Measurements from ENCODE around the gene KRTAP10-9. TPM values are rescaled to one million over a fixed set of nuclear protein-coding genes. Genes with fewer than 3 reads are reported as not detected.

KRTAP10-9 gene, protein sequence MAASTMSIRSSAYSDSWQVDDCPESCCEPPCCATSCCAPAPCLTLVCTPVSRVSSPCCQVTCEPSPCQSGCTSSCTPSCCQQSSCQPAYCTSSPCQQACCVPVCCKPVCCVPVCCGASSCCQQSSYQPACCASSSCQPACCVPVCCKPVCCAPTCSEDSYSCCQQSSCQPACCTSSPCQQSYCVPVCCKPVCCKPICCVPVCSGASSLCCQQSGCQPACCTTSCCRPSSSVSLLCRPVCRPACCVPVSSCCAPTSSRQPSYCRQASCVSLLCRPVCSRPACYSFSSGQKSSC
- total RNA-seq, result not detected in 2 replicates

DNA sequence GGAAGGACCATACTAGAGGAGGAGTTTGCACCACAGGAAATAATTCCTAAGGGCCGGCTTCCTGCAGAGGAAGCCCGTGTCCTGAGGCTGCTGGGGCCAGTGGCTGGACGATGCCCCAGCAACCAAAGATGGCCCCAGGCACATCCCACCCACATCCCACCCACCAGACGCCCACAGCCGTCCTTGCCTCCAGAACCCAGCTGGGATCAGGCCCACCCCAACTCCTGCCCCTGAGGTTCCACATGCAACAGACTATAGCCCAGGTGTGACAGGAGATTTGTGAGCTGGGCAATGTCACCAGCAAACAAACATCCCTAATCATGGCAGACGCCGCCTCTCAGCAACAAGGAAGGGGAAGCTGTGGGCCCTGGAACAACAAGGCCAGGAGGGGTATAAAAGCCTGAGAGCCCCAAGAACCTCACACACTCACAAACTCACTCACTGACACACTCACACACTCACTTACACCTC is at the start of gene KRTAP10-9:
Gene KRTAP10-9, plus strand, starts transcription at position 421 of the 471 bp plus-strand sequence. CDS start 79 bp downstream, outside the sequence.

DNA sequence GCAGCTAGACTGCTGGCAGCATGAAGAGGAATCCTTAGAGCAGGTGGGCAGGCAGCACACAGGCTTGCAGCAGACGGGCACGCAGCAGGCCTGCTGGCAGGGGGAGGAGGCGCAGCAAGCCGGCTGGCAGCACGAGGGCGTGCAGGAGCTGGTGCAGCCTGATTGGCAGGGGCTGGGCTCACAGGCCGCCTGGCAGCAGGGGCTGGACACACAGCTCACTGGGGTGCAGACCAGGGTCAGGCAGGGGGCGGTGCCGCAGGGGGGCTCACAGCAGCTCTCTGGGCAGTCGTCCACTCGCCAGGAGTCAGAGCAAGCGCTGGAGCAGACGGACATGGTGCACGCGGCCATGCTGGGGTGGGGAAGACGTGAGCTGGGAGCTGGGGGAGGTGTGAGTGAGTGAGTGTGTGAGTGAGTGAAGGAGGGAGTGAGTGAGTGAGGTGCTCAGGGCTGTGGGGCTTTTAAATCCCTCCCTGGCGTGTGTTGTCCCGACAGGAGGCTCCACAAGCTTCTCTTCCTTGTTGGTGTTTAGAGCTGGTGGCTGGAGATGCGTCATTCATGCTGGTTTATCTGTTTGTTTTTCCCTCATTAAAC is 46.6 kb upstream of the KRTAP10-9 start, which contains the start of gene KRTAP10-5:
Gene KRTAP10-5, minus strand, starts transcription at position 374 of the 591 bp plus-strand sequence. Its CDS starts 26 bp downstream, at position 348.

DNA sequence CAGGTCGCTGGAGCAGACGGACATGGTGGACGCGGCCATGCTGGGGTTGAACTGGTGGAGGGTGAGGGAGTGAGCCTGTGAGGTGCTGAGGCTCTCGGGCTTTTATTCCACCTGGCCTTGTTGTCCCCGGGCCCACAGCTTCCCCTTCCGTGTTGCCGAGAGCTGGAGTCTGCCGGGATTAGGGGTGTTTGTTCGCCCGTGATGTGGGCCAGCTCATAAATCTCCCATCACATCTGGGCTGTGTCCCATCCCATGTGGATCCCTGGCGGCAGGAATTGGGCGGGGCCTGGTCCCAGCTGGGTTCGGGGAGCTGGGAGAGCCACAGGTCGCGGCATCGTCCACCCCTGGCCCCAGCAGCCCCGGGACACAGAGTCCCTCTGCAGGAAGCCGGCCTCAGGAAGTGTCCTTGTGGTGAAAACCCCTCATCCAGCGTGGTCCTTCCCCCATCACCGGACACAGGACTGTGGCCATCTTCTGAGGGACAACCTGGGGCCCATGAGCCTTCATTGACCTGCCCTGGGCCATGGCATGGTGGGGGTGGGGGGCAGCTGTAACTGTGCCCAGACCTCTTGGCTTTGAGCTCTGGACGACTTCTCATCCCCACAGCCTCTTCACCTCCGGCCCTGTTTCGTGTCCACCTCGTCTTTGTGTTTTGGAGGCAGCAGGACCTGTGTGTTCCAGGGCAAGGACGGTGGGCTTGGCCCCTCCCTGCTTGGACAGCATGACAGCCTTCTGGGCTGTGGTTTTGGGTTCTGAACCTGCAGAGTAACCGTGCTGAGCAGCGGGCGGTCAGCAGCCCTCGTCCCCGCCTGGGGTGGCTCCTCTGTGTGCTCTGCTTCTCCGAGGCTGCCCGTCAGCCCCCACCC is 34.2 kb upstream of the KRTAP10-9 start, which contains the start of gene KRTAP10-6:
Gene KRTAP10-6, minus strand, starts transcription at position 60 of the 866 bp plus-strand sequence. Its CDS starts 21 bp downstream, at position 39.

DNA sequence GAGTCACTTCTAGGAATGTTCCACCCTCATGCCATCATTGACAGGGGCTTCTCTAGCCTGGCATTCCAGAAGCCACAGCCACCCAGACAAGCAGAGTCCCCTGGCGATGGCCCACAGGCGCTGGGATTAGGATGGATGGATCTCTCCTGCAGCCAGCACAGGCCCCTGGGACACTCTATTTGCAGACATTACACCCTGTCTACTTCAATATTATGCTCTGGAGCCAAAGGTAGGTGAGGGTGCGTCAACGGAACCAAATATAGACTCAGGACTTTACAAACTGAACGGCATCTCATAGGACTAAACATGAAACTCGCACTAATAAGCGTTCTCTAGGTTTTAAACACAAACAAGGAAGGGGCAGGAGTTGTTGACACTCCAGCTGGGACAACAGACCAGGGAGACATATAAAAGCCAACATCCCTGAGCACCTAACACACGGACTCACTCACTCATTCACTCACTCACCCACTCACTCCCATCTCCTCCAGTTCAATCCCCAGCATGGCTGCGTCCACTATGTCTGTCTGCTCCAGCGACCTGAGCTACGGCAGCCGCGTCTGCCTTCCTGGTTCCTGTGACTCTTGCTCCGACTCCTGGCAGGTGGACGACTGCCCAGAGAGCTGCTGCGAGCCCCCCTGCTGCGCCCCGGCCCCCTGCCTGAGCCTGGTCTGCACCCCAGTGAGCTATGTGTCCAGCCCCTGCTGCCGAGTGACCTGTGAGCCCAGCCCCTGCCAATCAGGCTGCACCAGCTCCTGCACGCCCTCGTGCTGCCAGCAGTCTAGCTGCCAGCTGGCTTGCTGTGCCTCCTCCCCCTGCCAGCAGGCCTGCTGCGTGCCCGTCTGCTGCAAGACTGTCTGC is 26.5 kb upstream of the KRTAP10-9 start, which contains the start of gene KRTAP10-7:
Gene KRTAP10-7, plus strand, starts transcription at position 480 of the 861 bp plus-strand sequence. Its CDS starts 25 bp downstream, at position 505.

DNA sequence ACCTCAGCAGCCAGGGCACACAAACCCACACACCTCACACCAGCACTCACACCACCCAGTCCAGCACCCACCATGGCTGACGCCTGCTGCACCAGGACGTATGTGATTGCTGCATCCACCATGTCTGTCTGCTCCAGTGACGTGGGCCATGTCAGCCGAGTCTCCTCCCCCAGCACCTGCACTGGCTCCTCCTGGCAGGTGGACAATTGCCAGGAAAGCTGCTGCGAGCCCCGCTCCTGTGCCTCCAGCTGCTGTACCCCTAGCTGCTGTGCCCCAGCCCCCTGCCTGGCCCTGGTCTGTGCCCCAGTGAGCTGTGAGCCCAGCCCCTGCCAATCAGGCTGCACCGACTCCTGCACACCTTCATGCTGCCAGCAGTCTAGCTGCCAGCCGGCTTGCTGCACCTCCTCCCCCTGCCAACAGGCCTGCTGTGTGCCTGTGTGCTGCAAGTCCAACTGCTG is 14.8 kb upstream of the KRTAP10-9 start, which contains the start of gene KRTAP10-8:
Gene KRTAP10-8, plus strand, starts transcription at position 51 of the 458 bp plus-strand sequence. Its CDS starts 22 bp downstream, at position 73.

DNA sequence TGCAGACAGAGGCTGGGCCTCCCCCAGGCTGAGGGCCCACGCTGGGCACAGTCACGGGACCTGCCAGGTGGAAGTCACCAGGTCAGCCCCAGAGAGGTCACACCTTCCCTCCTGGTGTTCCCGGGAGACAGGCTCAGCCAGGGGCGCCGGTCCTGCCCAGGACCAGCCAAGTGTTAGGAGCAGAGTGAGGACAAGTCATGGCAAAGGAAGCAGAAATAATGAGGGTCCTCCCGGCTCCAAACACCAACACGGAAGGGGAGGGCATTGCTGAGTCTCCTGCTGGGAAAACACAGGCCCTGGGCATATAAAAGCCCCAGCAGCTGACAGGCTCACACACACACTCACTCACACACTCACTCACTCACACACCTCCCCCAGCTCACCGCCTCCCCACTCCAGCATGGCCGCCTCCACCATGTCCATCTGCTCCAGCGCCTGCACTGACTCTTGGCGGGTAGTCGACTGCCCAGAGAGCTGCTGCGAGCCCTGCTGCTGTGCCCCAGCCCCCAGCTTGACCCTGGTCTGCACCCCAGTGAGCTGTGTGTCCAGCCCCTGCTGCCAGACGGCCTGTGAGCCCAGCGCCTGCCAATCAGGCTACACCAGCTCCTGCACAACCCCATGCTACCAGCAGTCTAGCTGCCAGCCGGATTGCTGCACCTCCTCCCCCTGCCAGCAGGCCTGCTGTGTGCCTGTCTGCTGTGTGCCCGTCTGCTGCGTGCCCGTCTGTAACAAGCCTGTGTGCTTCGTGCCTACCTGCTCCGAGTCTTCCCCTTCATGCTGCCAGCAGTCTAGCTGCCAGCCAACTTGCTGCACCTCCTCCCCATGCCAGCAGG is 10.3 kb downstream of the KRTAP10-9 start, which contains the start of gene KRTAP10-10:
Gene KRTAP10-10, plus strand, starts transcription at position 339 of the 833 bp plus-strand sequence. Its CDS starts 62 bp downstream, at position 401.

DNA sequence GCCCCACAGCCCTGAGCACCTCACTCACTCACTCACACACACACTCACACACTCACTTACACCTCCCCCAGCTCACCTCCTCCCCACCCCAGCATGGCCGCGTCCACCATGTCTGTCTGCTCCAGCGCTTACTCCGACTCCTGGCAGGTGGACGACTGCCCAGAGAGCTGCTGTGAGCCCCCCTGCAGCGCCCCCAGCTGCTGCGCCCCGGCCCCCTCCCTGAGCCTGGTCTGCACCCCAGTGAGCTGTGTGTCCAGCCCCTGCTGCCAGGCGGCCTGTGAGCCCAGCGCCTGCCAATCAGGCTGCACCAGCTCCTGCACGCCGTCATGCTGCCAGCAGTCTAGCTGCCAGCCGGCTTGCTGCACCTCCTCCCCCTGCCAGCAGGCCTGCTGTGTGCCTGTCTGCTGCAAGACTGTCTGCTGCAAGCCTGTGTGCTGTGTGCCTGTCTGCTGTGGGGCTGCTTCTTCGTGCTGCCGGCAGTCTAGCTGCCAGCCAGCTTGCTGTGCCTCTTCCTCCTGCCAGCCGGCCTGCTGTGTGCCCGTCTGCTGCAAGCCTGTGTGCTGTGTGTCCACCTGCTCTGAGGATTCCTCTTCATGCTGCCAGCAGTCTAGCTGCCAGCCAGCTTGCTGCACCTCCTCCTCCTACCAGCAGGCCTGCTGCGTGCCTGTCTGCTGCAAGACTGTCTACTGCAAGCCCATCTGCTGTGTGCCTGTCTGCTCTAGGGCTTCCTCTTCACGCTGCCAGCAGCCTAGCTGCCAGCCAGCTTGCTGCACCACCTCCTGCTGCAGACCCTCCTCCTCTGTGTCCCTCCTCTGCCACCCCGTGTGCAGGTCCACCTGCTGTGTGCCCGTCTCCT is 19.7 kb downstream of the KRTAP10-9 start, which contains the start of gene KRTAP10-11:
Gene KRTAP10-11, plus strand, starts transcription at position 49 of the 856 bp plus-strand sequence. Its CDS starts 45 bp downstream, at position 94.

DNA sequence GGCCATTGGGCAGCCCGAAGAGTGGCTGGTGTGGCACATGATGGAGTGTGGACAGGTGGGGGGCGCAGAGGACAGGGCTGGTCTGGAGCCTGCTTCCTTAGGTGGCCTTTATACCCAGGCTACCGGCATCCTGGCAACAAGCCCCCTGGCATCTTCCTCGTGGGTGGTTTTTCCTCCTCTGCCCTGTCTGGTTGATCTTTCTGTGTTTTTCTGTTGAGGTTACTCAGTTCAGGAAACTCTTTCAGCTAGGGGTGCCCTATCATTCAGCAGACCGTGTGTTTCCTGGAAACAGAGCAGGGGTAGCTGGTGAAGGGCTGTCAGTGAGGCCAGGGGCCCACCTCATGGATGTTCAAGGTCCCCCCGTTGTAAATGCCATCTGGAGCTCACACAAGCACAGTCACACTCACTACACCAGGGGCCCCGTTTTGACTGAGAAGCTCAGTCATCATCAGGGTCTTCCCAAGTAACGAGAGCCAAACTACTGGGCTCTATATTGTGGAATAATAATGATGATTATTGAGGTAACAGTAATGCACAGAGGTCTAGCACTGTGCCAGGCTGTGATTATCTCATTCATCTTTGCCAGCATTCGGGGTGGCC is 27.8 kb downstream of the KRTAP10-9 start, which contains the start of gene KRTAP12-4:
Gene KRTAP12-4, minus strand, starts transcription at position 84 of the 600 bp plus-strand sequence. Its CDS starts 45 bp downstream, at position 39.

DNA sequence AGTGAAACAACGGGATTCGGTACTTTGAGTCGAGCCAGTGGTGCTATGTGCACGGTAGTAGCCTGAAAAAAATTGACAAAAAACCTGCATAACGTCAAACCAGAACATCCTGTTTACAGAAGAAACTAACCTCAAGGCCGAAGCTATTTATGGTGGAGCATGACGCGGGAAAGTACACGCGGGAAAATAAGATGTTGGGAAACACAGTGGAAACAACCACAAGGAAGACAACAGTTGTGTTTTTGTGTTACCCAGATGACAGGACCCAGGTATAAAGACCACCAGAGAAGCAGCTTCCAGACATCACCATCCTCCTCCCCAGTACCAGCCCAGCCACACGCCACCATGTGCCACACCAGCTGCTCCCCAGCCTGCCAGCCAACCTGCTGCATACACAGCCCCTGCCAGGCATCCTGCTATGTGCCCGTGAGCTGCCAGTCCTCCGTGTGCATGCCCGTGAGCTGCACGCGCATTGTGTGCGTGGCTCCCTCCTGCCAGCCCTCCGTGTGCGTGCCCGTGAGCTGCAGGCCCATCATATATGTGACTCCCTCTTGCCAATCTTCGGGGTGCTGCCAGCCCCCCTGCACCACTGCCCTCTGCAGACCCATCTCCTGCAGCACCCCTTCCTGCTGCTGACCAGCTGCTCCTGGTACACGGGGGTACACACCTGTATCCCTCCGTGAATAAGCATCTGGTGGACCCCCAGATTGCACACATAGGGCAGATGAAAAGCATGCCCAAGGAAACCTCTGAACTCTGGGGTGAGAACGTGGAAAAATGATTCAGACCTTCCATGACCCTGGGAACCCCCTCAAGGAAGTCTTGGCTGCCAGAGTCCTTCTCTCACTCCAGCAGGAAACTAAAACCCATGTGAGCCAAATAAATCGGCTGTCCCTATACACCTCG is 31.0 kb downstream of the KRTAP10-9 start, which contains the start of gene KRTAP12-3:
Gene KRTAP12-3, plus strand, starts transcription at position 298 of the 906 bp plus-strand sequence. Its CDS starts 48 bp downstream, at position 346.

DNA sequence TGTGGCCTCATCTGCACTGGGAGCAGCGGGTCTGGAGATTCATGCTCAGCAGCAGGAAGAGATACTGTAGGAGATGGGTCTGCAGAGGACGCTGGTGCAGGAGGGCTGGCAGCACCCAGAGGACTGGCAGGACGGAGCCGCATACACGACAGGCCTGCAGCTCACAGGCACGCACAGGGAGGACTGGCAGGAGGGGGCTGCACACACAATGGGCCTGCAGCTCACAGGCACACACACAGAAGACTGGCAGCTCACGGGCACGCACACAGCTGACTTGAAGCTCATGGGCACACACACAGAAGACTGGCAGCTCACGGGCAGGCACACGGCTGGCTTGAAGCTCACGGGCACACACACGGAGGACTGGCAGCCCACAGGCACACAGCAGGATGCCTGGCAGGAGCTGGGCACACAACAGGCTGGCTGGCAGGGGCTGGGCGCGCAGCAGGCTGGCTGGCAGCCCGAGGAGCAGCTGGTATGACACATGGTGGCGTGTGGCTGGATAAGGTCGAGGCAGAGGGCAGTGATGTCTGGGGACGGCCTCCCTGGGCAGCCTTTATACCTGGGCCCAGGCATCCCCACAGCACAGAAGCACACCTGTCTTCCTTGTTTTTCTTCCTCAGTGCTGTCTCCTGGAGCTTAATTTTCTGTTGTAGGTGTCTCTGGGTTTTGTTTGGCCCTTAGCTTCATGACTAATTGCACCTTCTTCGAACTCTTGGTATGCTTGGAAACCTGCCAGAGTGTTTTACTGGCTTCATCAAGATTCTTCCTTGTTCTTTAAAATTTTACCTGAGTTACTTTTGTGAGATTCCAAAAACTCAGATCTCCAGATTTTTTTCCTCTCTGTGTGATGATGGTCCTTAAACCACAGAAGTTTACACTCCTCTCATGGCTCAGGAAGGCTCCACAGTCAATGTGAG is 39.8 kb downstream of the KRTAP10-9 start, which contains the start of gene KRTAP12-2:
Gene KRTAP12-2, minus strand, starts transcription at position 527 of the 920 bp plus-strand sequence. Its CDS starts 41 bp downstream, at position 486.

Other genes starting within 250 kb of the KRTAP10-9 start
- 3.6 and 3.7 TPM in 2 replicates for gene LRRC3, start 171.6 kb upstream of the KRTAP10-9 start, total RNA-seq
- gene KRTAP10-1, start 86.9 kb upstream of the KRTAP10-9 start, total RNA-seq, result not detected in 2 replicates
- gene KRTAP10-2, start 75.6 kb upstream of the KRTAP10-9 start, total RNA-seq, result not detected in 2 replicates
- gene KRTAP10-3, start 68.3 kb upstream of the KRTAP10-9 start, total RNA-seq, result not detected in 2 replicates
- not detected in 2 replicates for gene KRTAP10-4, start 53.4 kb upstream of the KRTAP10-9 start, total RNA-seq
- gene KRTAP10-5, start 46.5 kb upstream of the KRTAP10-9 start, total RNA-seq, result not detected in 2 replicates
- gene KRTAP10-6, start 34.6 kb upstream of the KRTAP10-9 start, total RNA-seq, result not detected in 2 replicates
- gene KRTAP10-7, start 26.5 kb upstream of the KRTAP10-9 start, total RNA-seq, result not detected in 2 replicates
- gene KRTAP10-8, start 15.0 kb upstream of the KRTAP10-9 start, total RNA-seq, result not detected in 2 replicates
- not detected in 2 replicates for gene KRTAP10-10, start 10.3 kb downstream of the KRTAP10-9 start, total RNA-seq
- not detected in 2 replicates for gene KRTAP10-11, start 19.3 kb downstream of the KRTAP10-9 start, total RNA-seq
- gene KRTAP12-4, start 27.6 kb downstream of the KRTAP10-9 start, total RNA-seq, result not detected in 2 replicates
- gene KRTAP12-3, start 30.8 kb downstream of the KRTAP10-9 start, total RNA-seq, result not detected in 2 replicates
- gene KRTAP12-2, start 39.8 kb downstream of the KRTAP10-9 start, total RNA-seq, result not detected in 2 replicates
- not detected in 2 replicates for gene KRTAP12-1, start 55.1 kb downstream of the KRTAP10-9 start, total RNA-seq
- gene KRTAP10-12, start 70.1 kb downstream of the KRTAP10-9 start, total RNA-seq, result not detected in 2 replicates
- not detected in 2 replicates for gene TSPEAR, start 84.5 kb downstream of the KRTAP10-9 start, total RNA-seq
- gene UBE2G2, start 174.7 kb downstream of the KRTAP10-9 start, total RNA-seq, result 33.4 and 43.9 TPM in 2 replicates
- gene SUMO3, start 191.0 kb downstream of the KRTAP10-9 start, total RNA-seq, result 59.6 and 64.6 TPM in 2 replicates
- 292 and 302 TPM in 2 replicates for gene PTTG1IP, start 246.6 kb downstream of the KRTAP10-9 start, total RNA-seq

All from cardiac atrium fibroblast (primary cell).